K562 (cell line): ENCODE results near the gene NDUFAB1. TPM values are rescaled to one million over a fixed set of nuclear protein-coding genes. Genes with fewer than 3 reads are reported as not detected.
A peak's percentile ranks its signal among the peaks of the same experiment; 100 is the strongest.

Experiments
- ATAC-seq: fragments of 200-7000 bp; cut with Tn5 transposase; 3 replicates; pipeline ENCODE4 v1.9.1; 2020; ENCODE audit warnings: moderate library complexity
- BruUV-seq: library from RNA; stranded (reverse); fragments of 400-500 nt; replicated peaks from 2 replicates; lab custom pipeline; 2021; lab: Mats Ljungman, UMichigan
- CTCF ChIA-PET: fragments of 300-600 bp; formaldehyde crosslinking; extraction: SDS; loops from one replicate; lab custom pipeline; 2021; ENCODE audit warnings: low intra/inter-chr PET ratio; lab: Yijun Ruan, JAX
- POLR2A ChIA-PET: fragments of 300-600, 350-650 bp; sonication (Branson Sonifier 250); formaldehyde crosslinking; extraction: SDS; loops from one replicate; lab custom pipeline; 2021; ENCODE audit warnings: antibody characterized with exemption, inconsistent platforms; lab: Yijun Ruan, JAX
- DNase-seq, 4 experiments: peaks; one replicate each; pipeline versions ENCODE4 v3.0.0 to v3.0.0-alpha.2; 2011 to 2018; ENCODE audit warnings: low spot score in 3 of 4, mixed read lengths in 3 of 4; ENCODE audit errors: extremely low read depth in 1 of 4
- FAIRE-seq: peaks from 2 replicates; lab custom pipeline; 2011; peaks lifted over from hg19 to GRCh38; lab: Jason Lieb, UNC
- H2AFZ ChIP-seq: 2 replicates; pipeline ENCODE4 v1.6.0; 2011; ENCODE audit warnings: low read depth, low read length, control low read depth, inconsistent platforms
- H3K27ac ChIP-seq: fragments of 200-600 bp; 3 replicates; pipeline ENCODE4 v1.8.0; 2011; ENCODE audit warnings: low read depth, mild to moderate bottlenecking, control low read depth, inconsistent platforms, low read length, moderate library complexity, mixed read lengths; ENCODE audit errors: extremely low read depth
- H3K27me3 ChIP-seq, 2 experiments: fragments of 300-600 bp in 1 of 2; 2 replicates in 1 of 2; 3 replicates in 1 of 2; pipeline versions ENCODE4 v1.6.0 to v1.8.0; 2011; ENCODE audit warnings: inconsistent platforms in 2 of 2, low read length in 2 of 2, mild to moderate bottlenecking in 1 of 2, mixed read lengths in 1 of 2, moderate library complexity in 1 of 2; ENCODE audit not compliant: control insufficient read depth in 2 of 2, insufficient read depth in 2 of 2
- H3K36me3 ChIP-seq: fragments of 300-600 bp; 3 replicates; pipeline ENCODE4 v1.8.0; 2011; ENCODE audit warnings: mild to moderate bottlenecking, low read length, inconsistent platforms; ENCODE audit not compliant: control insufficient read depth, insufficient read depth
- H3K4me1 ChIP-seq, 2 experiments: fragments of 200-600 bp in 1 of 2; replicated peaks in 1 of 2; 2 replicates in 1 of 2; 3 replicates in 1 of 2; pipeline versions ENCODE4 v1.5.1 to v1.8.0; 2011; ENCODE audit warnings: inconsistent platforms in 2 of 2, low read length in 2 of 2, mild to moderate bottlenecking in 1 of 2, mixed read lengths in 1 of 2, moderate library complexity in 1 of 2; ENCODE audit not compliant: control insufficient read depth in 2 of 2, insufficient read depth in 2 of 2
- H3K4me2 ChIP-seq: 2 replicates; pipeline ENCODE4 v1.6.1; 2011; ENCODE audit warnings: low read length, control low read depth, inconsistent platforms, mixed read lengths; ENCODE audit not compliant: insufficient read depth
- H3K4me3 ChIP-seq: fragments of 200-600 bp; sonication (generic), shearing (Covaris generic); 2 replicates; pipeline ENCODE4 v1.5.1; 2016; ENCODE audit warnings: control low read depth, inconsistent platforms
- H3K79me2 ChIP-seq: fragments of 200-600 bp; 3 replicates; pipeline ENCODE4 v1.8.0; 2011; ENCODE audit warnings: low read length, inconsistent platforms; ENCODE audit not compliant: control insufficient read depth, insufficient read depth
- H3K9ac ChIP-seq, 2 experiments: 2 replicates each; pipeline versions ENCODE4 v1.6.0 to v1.6.1; 2011; ENCODE audit warnings: low read depth in 2 of 2, low read length in 2 of 2, control low read depth in 1 of 2, inconsistent platforms in 1 of 2, mild to moderate bottlenecking in 1 of 2, mixed read lengths in 1 of 2; ENCODE audit not compliant: insufficient read depth in 1 of 2
- H3K9me1 ChIP-seq: one replicate; pipeline ENCODE4 v1.6.0; 2011; ENCODE audit warnings: inconsistent platforms, mild to moderate bottlenecking, low read length, moderate library complexity; ENCODE audit not compliant: control insufficient read depth, insufficient read depth
- H3K9me3 ChIP-seq: replicated peaks from 2 replicates; pipeline ENCODE4 v1.5.1; 2011; ENCODE audit warnings: low read depth, low read length, inconsistent platforms; ENCODE audit not compliant: control insufficient read depth, insufficient read depth
- H4K20me1 ChIP-seq: replicated peaks from 2 replicates; pipeline ENCODE4 v1.6.1; 2011; ENCODE audit warnings: low read length, inconsistent platforms, mixed read lengths; ENCODE audit not compliant: control insufficient read depth, insufficient read depth
- CEBPB ChIP-seq: fragments of 450-650 bp; IDR thresholded peaks from 2 replicates; pipeline ENCODE4 v1.6.1; 2016; ENCODE audit warnings: missing genetic modification characterization, missing compliant biosample characterization
- CEBPG ChIP-seq, 3 experiments: fragments of 200-800 bp in 1 of 3; sonication (Bioruptor generic) in 1 of 3; sonication (generic) in 1 of 3; formaldehyde crosslinking in 1 of 3; IDR thresholded peaks in 2 of 3; conservative IDR thresholded peaks in 1 of 3; 2 replicates each; pipeline versions ENCODE4 v1.6.1 to v1.8.0; 2016 to 2022; ENCODE audit warnings: missing compliant biosample characterization in 2 of 3, missing genetic modification characterization in 2 of 3, mild to moderate bottlenecking in 1 of 3, missing genetic modification reagents in 1 of 3
- SPI1 ChIP-seq: IDR thresholded peaks from 2 replicates; pipeline ENCODE4 v1.6.1; 2011; ENCODE audit warnings: low read depth, low read length, control low read depth, borderline replicate concordance
- SUPT5H ChIP-seq: fragments of 450-650 bp; IDR thresholded peaks from 2 replicates; pipeline ENCODE4 v1.6.1; 2016
- ZBTB17 ChIP-seq: fragments of 450-650 bp; formaldehyde crosslinking; IDR thresholded peaks from 2 replicates; pipeline ENCODE4 v1.4.0; 2020; ENCODE audit warnings: mild to moderate bottlenecking
- ZNF253 ChIP-seq: fragments of 250-450 bp; sonication (Bioruptor Pico); conservative IDR thresholded peaks from 2 replicates; pipeline ENCODE4 v1.6.1; 2021; ENCODE audit warnings: mild to moderate bottlenecking
- WGBS: fragments of 100-300 bp; shearing (Covaris generic); methylation state at CpG from one replicate; pipeline ENCODE4 v1.1.6; 2016; ENCODE audit warnings: low coverage, mixed read lengths; ENCODE audit not compliant: insufficient coverage; ENCODE audit errors: missing lambda C conversion rate; 5-methylcytosine and 5-hydroxymethylcytosine counted together
- in situ Hi-C: fragments of 300-500 bp; cut with MboI; formaldehyde crosslinking; loops from 4 replicates; pipeline ENCODE4 v1.15.0; 2018; ENCODE audit warnings: inconsistent platforms, mixed read lengths
- intact Hi-C: fragments of 100-400 bp; cut with micrococcal nuclease; formaldehyde crosslinking; loops from 2 replicates; pipeline ENCODE4 v1.14.2; 2022
- polyA plus RNA-seq, 8 experiments: library from polyadenylated mRNA; depleted of rRNA in 4 of 8; stranded (reverse) in 5 of 8; unstranded in 3 of 8; fragments of >200 nt; fragmentation: Nextera tagmentation in 2 of 8; fragmentation: Illumina TruSeq in 1 of 8; extraction: Ambion mirVana in 2 of 8; extraction: Trizol in 1 of 8; gene quantifications; 2 replicates each; pipeline versions ENCODE4 v1.2.1 to v1.2.3, GENCODE V29; 2011 to 2014; ENCODE audit warnings: inconsistent platforms in 1 of 8, missing spikeins in 1 of 8
- total RNA-seq, 7 experiments: library from RNA; depleted of rRNA in 6 of 7; stranded (reverse); fragments of >200 nt in 6 of 7; fragmentation: Illumina TruSeq in 2 of 7; extraction: Trizol in 2 of 7; gene quantifications; 2 replicates each; pipeline versions ENCODE4 v1.2.1 to v1.2.3, GENCODE V29; 2011 to 2021; ENCODE audit warnings: low replicate concordance in 1 of 7

The NDUFAB1 gene
- total and polyA plus RNA-seq, 9 of the 15 experiments (the other 6 are each of a cell fraction or from before 2014, with no cell fraction given) = 123 to 481 (median 238) TPM

DNA sequence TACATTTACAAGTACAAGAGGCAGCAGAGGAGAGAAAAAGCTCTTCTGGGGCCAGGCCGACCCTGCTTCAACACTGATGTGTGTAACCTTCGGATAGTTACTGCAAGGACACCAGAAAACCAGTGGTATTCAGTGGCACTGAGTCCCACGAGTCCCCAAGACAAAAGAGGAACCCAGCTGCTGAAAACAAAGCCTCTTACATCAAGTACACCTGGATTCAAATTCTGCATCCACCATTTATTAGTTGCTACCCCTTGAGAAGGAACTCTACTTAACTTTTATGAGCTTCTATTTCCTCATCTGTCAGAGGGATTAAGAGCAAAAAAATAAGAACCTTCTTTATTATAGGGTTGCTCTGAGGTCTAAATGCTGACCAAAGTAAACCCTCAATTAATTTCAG is 41.6 kb downstream of the NDUFAB1 start:
- H3K36me3 ChIP-seq = peaks cover 54% of the 10 kb centered on the region; the same call in 2 of the 3 replicates
- POLR2A ChIA-PET = interaction anchor here (0.6 to 1.5 kb wide), 4 partner anchors 8 to 23 kb away, joined by 3 to 7 read pairs (median 4); no protein-coding TSS in a partner anchor

DNA sequence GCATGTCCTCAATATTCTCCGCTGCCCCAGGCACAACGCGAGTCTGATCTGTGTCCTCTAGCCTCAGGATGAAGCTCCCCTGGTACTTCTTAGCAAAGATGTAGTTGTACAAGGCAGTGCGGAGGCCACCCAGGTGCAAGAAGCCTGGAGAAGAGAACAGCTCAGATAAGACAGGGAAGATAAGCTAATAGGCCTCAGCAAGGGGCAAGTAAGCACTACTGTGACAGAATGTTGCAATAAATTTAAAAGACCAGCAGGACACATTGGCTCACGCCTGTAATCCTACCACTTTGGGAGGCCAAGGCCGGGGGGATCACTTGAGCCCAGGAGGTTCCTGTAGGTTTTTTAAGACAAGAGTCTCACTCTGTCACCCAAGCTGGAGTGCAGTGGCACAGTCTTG is 44.0 kb downstream of the NDUFAB1 start:
- BruUV-seq = no TSS peak
- ATAC-seq = no peak
- TF ChIP-seq CEBPB (tag) (0 out of 2 replicates have a peak, but pooled peaks have one; percentile 7), CEBPG (CRISPR knock-in tag; IDR thresholded peaks at IDR 0.05) (no peak), CEBPG (tag; conservative IDR thresholded peaks at IDR 0.05 in 1 of 2, IDR thresholded peaks at IDR 0.05 in 1 of 2) (0 out of 4 replicates have a peak, but pooled peaks of 1 of the 2 experiments have one; percentile 12), ZNF253 (CRISPR knock-in tag) (no peak), ZBTB17 (CRISPR knock-in tag) (no peak)
- TF ChIP-seq, all 486 proteins: peak for 2
- ChIA-PET POLR2A (interaction anchor here (0.6 kb wide), 1 partner anchor 21 kb away, joined by 4 read pairs; no protein-coding TSS in a partner anchor), CTCF (no interaction called here)
- peaks cover 29% of the 10 kb centered on the region for H3K79me2 ChIP-seq
- 74% methylated on average over 6 of the region's 6 CpGs for WGBS
- in situ Hi-C loops (no loop called here), intact Hi-C loops (loop anchor here (10.0 kb wide), 2 partner anchors 117 to 173 kb away; no protein-coding TSS in a partner anchor)
- no peaks in the 10 kb centered on the region for H3K9me3 ChIP-seq
- H3K36me3 ChIP-seq = peaks cover 66% of the 10 kb centered on the region
- no peaks in the 10 kb centered on the region for H4K20me1 ChIP-seq
- H2AFZ ChIP-seq = no peak overlapping the region
- H3K9me1 ChIP-seq = no peaks in the 10 kb centered on the region
- peaks cover 6% of the 10 kb centered on the region in 2 experiments; a peak in 3 of 5 replicates for H3K4me1 ChIP-seq
- no peak overlapping the region for H3K4me2 ChIP-seq
- no peaks in the 10 kb centered on the region for H3K27me3 ChIP-seq
- FAIRE-seq (no peak), DNase-seq (no peak)
- H3K9ac ChIP-seq = no peak overlapping the region
- no peak overlapping the region for H3K27ac ChIP-seq
- no peak overlapping the region for H3K4me3 ChIP-seq

More for the DNA sequence above, 41.6 kb downstream of the NDUFAB1 start:
- CTCF ChIA-PET = no interaction called here
- FAIRE-seq (no peak), ATAC-seq (no peak), DNase-seq (no peak)
- H3K4me2 ChIP-seq = no peak overlapping the region
- BruUV-seq = no TSS peak
- no peaks in the 10 kb centered on the region for H4K20me1 ChIP-seq
- no peaks in the 10 kb centered on the region for H3K27me3 ChIP-seq
- peaks cover 8 to 12% of the 10 kb centered on the region in 2 experiments; a peak in 3 of 5 replicates for H3K4me1 ChIP-seq
- 92% methylated on average over 3 of the region's 3 CpGs for WGBS
- H3K4me3 ChIP-seq = no peak overlapping the region
- no peak overlapping the region for H2AFZ ChIP-seq
- H3K9ac ChIP-seq = no peak overlapping the region
- peaks cover 49% of the 10 kb centered on the region for H3K79me2 ChIP-seq
- 0 out of 3 replicates have a peak overlapping the region, but pooled peaks have one; percentile 23 for H3K27ac ChIP-seq
- H3K9me1 ChIP-seq = no peaks in the 10 kb centered on the region
- TF ChIP-seq SPI1 (0 out of 2 replicates have a peak, but pooled peaks have one; percentile 5), SUPT5H (no peak)
- intact Hi-C loops (loop anchor here (10.0 kb wide), 2 partner anchors 120 to 170 kb away; no protein-coding TSS in a partner anchor), in situ Hi-C loops (no loop called here)
- no peaks in the 10 kb centered on the region for H3K9me3 ChIP-seq
